HG02623 (cell line): ENCODE data around the gene AMIGO2.

Experiments
- ATAC-seq: cut with Tn5 transposase; IDR thresholded peaks from one replicate; pipeline ENCODE4 v1.9.1; 2021; ENCODE audit warnings: moderate library complexity; ENCODE audit not compliant: unreplicated experiment

AMIGO2 gene

DNA sequence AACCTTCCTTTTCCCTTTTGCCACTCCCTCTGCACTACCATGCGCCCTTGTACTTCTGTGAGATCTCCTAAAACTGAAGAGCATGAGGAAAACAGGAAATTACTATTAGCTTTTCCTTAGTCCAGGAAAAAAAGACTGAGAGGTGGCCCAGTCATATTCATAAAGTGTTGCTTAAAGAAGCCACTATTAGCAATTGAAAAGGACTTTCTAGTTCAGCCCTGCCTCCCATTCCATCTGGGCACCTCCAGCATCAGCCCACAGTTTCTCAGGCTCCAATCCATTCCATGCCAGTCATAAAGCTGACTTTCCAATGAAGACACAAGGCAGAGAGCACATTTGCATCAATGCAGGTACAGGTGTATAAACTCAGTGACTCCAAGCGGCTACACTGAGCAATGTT, 19.9 kb upstream of the AMIGO2 start:
- ATAC-seq = no peak

DNA sequence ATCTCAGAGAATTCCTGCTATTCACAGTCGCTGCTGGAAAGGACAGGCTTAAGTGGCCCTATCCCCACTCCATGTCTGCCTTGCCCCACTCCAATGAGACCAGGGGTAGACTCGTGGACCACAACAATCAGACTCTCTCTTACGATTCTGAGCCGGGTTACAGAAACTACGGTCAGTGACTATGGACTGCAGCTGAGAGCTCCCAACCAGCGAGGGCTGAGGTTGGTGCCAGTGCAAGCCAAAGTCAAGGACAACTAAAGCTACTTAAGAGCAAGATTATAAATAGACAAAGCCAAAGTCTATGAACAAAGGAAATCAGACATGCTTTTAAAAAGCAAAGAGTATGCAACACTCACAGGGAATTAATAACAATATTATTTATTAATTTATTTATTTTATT, 18.3 kb upstream of the AMIGO2 start:
- no peak for ATAC-seq

DNA sequence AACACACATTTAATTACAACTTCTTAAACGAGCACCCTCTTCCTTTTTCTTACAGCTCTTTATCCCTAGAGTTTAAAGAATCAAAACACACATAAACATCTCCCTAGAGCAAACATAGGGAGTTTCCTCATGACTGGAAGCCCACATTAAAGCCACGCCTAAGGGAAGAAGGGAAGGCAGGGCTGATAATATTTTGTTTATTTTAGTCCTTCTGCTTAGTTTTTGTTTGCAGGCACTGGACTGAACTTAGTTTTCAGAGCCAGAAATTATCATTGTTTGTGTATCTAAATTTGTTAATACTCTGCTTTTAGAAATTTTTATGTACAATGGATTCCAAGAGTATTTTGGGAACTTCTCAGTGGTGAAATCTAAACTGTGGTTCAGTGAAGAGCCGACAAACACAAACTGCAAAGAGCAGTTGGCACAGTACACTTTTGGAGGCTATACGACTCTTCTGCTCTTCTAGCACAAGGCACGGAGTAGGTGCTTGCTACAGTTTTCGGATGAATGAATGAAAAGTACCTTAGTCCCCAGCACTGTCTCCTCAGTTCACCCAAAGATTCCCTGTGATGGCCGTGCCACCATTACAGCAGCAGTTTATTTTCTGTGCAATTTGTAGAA, 17.6 kb upstream of the AMIGO2 start:
- ATAC-seq = no peak

DNA sequence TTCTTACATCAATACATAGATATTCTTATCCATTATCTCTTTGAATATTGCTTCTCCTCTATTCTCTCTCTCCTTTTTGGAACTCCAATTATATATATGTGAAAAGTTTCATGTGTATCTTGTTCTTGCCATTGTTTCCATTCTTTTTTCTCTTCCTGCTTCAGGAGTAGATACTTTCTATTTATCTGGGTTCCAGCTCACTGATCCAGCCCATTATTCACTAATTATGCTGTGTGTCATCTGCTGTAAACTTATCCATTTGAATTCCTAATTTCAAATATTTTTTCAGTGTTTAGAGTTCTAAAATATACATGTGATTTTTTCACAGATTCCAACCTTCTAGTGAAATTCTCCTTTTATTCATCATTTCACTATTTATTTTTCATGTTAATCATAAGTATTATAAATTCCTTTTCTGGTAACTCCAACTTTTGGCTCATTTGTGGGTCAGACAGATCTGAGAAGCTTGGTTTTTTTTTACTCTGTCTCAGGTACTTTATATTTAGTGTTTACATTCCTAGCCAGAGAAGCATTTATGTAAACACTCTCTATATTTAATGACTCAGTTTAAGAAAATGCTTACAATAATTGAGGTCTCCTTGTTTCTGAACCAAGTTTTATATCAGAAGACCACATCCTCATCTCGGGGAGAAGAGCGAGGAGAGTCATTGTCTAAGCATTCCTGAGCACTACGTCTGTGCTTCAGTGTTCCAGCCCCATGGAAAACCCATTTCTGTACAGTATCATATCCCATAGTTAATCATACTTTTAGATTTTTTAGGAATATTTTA, 15.9 kb upstream of the AMIGO2 start:
- ATAC-seq = no peak

DNA sequence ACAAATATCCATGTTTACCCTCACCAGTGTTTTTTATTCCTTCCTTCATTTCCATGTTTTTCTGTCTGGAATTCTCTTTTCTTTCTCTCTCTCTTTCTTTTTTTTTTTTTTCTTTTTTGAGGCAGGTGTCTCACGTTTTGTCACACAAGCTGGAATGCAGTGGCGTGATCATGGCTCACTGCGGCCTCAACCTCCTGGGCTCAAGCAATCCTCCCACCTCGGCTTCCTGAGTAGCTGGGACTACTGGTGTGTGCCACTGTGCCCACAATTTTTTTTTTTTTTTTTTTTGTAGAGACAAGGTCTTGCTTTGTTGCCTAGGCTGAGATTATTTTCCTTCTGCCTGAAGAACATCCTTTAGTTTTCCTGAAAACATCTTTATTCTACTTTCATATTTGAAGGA, 15.0 kb upstream of the AMIGO2 start:
- ATAC-seq = no peak

DNA sequence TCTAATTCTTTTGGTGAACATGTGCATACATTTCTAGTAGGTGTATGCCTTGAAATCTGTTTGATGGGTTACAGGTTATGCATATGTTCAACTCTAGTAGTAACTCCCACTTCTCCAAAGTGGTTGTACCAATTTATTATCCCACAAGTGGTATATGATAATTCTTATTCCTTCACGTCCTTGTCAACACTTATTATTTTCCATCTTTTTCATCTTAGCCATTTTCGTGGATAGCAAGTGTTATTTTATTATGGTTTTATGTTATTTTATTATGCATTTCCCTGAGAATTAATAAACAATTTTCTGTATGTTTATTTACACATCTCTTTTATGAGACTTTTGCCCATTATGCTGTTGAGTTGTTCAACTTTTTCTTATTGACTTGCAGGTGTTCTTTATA, 11.2 kb upstream of the AMIGO2 start:
- ATAC-seq = no peak

DNA sequence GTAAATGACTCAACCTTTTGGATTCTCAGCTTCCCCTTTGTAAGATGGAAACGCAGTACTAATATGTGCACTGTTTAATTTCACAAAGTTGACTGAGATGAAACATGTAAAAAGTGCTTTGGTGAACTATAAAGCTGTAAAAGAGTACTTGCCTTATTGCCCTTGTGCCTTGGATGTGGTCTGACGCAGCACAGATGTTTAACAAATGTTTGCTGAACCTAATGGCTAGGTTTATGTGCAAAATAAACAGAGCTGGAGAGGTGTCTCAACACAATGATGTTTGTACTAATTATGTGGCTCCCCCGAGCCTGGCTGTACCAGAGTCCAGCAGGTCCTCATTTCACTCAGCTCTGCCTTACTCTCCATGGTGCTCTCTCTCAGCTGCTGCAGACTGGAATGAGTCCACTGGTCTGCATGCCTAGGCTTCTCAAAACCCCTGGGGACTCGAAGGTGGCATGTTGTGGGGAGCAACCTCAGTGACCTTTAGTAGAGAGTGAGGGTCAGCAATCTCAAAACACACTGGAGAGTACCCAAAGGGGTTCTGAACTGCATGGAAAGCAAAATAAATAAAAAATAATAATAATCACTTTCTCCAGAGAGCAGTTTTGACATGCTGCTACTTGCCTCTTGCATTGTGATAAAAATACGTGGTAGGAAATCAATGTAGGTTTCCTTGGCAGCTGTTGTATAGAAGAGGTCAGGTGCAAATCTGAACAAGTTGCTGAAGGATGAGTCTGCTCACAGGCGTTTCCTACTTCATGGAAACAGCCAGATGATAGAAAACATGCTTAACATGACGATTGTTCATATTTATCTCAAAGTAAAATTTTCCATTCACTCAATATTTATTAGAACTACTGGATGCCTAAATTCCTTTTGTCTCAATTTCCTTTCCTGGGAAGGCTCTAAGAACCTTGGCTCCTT, 8.5 kb upstream of the AMIGO2 start:
- no peak for ATAC-seq

DNA sequence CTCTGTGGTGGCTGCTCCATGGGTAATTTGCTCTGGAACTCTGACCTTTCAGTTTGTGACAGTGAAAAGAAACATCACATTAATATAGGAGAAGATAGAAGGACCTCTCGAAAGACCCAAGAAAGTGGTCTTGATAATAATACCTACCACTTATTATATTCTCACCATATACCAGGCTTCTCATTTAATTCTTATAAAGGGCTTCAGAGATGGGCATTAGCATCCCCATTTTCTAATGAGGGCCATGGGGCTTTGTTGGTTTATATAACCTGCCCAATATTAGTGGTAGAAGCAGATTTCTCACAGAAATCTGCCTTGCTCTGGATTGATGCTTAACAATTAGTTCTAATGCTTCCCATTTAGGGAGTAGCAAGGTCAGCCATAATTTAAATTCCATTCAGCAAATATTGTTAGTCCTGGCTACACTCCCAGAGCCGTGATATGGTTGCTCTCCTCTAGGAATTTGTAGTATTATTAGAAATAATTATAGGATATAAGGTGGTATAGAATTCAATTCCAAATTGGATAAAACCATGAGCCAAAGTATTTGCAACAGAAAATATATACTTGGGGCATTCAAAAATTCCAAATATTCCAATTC, 7.4 kb upstream of the AMIGO2 start:
- no peak for ATAC-seq

DNA sequence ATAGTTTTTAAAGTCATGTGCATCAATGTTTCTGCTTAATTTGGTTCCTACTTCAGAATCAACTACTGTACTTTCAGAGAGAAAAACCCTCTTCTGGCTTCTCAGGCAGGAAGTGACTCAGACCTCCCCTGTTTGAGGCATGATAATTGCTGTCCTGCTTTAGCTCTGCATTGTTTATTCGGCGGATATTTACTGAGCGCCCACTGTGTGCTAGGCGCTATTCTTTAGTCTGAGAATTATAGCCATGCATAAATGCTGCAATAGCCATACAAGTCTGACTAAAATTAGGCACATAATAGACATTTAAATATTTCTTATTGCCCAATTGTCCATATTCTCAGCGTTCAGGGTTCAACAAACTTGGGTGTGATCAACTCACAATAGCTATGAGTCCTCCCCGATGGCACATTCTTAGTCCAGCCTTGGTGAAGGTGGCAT, 6.1 kb upstream of the AMIGO2 start:
- no peak for ATAC-seq

DNA sequence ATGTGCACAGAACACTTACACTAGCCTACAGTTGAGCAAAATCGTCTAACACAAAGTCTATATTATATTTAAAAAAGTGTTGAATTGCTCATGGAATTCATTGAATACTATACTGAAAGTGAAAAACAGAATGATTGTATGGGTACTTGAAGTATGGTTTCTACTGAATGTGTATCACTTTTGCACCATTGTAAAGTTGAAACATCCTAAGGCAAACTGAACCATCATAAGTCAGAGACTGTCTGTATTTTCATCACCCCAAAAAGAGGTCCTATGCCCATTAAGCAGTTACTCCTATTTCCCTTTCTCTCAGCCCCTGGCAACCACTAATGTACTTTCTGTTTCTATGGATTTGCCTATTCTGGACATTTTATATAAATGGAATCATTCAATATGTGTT, 4.4 kb upstream of the AMIGO2 start:
- ATAC-seq = no peak

DNA sequence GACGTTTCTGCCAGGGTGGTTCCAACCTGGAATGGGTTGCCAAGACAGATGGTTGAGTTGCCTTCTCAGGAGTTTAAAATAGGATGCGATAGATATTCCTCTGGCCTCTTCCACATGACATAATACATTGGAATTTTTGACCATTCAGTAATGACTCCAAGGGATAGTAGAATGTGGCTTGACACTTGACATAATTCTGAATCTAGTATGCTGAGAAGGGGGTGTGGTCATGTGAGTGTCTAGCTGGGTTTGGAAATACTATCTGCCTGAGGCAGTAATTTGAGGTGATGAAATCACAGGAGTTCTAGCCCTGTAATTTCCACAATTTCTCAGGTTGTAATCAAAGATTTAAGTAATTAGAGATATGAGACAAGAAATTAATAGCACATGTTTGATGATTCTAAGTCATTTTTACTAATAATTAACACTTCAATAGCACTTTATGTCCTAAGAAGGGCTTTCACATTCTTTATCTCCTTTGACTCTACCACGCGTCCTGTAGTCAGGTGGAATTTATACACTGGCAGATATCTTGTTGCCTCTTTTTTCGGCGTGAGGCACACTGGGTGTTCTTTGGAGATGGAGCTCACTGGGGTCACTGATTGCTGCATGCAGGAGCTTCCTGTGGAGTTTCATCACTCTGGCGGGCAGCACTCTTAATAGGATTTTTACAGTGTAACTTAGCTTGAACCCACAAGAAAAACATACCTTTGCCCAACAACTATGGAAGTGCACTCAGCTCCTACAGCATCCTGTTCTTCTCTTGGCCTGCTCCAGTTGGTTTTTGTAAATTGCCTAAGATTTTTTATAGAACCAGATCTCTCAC, 3.2 kb upstream of the AMIGO2 start:
- no peak for ATAC-seq

DNA sequence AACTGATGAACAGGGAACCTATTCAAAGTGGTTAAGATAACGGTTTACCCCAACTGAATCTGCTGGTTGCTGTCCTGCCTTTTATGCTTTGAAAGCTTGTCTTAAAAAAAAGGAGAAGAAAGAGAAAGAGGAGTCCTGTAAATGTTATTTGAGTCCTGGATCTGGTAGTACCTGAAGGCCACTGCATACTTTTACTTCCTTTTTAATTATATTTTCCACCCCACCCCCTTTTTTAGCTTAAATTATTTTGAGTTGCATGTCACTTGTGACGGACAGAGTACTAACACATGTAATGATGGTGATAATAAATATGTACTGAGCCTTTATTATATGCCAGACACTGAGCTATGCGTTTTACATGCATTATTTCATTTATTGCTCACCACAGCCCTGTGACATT, 2.5 kb upstream of the AMIGO2 start:
- ATAC-seq = no peak

DNA sequence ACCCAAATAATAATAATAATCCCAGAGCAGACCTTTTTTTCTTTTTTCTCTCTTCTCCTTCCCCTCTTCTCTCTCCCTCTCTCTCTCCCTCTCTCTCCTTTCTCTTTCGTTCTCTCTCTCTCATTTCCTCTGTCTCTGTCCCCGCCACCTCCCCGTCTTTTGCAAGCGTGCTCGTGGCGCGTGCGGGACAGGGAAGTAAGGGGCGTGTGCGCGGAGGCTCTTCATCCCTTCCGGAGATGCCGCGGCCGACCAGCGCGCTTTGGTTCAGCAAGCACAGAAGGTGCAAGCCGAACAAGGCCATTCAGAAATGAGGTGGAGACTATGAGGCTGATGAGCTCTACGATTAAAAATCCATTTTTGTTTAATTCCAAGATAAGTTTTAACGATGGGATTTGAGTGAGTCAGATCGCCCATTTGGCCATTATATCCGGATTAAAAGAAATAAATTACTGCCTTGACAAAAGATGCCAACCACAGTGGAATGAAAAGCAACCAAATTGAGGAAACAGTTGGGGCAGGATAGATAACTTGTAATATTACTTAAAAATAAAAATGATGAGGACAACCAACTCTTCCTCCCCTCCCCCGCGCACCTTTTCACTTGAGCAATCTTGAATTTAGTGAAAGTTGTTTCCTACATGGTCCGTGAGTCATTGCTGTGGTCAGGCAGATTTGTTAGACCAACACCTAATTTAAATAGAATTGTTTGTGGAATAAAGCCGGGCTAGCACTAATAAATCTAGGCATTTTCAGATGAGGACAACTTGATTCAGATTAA, 1.2 kb upstream of the AMIGO2 start:
- ATAC-seq = no peak

DNA sequence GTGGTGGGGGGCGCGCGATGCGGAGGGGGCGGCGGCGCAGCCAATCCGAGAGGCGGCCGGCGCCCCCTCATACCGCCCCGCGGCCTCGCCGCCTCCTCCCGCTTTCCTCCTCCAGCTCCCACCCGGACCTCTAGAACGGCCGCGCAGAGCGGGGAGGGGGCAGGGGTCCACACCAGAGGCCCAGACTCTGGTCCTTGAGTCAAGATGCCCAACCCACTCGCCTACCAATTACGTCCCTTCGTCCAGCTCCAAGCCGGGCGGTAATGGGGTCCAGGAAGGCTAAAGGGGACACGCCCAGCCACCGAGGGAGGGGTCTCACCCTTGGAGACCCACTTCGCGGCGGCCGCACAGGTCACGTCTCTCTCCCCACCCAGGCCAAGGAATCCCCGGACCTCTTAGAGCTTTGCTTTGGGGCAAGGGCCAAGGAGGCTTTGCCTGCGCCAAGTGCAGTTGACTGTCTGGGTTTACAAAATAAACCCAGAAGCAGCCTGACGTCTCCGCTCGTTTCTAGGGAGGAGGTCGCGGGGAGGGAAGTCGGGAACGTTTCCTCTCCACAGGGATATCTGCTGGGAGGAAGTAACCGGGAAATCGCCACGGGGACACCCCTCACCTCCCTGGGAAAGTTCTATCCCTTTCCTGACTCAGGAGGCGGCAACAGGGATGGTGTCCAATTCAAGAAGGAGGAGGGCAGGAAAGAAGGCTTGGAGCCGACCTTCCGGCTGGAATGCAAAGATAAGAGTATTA, 394 bp upstream of the AMIGO2 start:
- peak; percentile 20 for ATAC-seq

DNA sequence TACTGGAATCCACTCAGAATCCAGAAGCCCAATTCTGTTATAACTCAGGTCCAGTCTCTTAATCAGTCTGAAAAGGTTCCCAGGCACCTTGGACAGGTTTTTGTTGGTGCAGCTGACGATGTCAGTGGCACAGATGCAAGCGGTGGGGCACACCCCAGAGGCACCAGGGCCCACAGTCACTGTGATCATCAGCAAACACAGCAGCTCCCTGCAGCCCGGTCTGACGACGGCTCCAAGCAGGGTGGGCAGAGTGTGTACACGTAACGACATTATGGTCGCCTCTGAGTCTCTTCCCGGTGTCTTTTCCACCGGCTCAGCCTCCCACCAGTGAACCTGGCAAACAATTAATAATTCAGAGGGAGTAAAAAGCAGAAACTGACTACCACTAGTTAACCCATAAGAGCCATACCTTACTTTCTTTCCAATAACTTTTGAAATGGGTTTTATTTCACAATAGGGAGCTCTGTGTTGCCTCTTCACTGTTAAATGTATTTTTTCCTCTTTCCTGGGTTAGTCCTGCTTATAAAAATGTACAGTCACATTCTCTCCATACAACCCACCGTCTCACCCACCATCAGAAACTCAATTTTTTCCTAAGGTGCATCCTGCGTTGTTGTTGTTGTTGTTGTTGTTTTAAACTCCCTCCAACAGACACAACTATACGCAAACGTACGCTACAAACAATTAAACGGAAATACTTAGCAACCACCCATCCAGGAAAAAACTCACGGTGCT, 859 bp downstream of the AMIGO2 start:
- no peak for ATAC-seq

DNA sequence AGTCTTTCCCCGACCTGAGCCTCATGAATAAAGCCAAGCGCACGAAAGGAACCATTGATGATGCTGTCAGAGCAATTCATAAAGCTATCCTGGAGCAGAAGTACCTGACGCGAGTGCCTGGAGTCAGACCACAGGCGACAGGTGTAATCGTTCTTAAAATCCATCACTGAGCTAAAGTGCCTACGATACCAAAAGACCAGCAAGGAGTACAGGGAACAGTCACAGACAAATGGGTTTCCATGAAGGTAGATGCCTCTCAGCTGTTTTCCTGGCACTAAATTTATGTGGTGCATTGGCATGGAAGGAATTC, 1.7 kb downstream of the AMIGO2 start:
- no peak for ATAC-seq

DNA sequence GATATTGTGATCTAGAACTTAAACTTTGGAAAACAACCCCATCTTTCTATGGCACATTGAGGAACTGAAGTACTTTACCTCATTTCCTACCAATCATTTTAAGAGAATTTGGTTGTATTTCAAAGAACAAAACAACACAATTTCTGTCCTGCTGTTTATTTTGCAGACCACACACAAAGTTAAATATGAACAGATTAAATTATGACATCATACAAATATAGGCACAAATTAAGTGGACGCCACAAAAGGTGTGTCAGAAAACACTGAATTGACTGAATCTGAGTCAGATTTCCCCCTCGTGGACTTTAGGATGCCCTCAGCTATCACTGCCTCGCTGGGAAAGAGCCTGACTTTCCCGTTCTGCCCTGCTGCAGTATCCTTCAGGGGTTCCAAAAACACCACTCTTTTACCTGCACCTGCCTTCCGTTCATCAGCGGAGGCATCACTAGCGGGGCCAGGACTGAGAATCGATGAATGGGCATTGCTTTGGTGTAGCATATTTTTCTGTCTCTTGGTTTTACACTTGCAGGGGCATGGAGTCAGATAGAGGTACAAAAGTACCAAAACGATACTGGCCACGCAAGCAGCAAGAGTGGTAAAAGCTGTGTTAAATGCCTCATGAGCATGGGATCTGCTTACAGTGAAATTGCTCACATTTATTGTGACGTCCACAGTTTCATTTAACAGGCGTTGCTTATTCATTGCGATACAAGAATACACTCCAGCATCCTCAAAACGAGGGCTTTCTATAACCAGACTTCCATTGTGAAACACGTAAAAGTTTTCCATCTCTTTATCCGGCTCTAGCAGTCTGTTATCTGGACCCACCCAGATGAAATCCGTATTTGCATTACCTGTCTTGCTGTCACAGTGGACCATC, 2.3 kb downstream of the AMIGO2 start:
- no peak for ATAC-seq
